ENCODE data around the gene CARNS1. TPM values are rescaled to one million over a fixed set of nuclear protein-coding genes. Genes with fewer than 3 reads are reported as not detected.
"Not testable (repeated sequence)": the region's sequence is repeated elsewhere in the genome, so short reads cannot be mapped to it uniquely, and the experiment has no call there.

The CARNS1 gene
- total RNA-seq, 1 experiment from 2014 or later, result 0.08 TPM

DNA sequence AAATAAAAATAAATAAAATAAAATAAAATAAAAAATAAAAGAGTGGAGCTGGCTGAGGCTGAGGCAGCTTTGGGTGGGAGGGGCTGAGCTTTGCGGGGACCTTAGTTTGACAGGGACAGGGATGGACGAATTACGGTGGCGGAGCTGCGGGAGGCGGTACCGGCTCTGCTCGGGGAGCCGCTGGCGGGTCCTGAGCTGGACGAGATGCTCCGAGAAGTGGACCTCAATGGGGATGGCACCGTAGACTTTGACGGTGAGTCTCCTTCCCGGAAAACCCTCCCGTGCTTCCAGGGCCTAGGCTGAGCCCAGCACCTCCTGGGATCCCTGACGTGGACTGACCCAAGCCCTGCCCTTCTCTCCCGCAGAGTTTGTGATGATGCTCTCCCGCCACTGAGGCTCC is 42.8 kb downstream of the CARNS1 start:
- no peak overlapping the region for H3K27ac ChIP-seq
- no peaks in the 10 kb centered on the region for H3K4me1 ChIP-seq
- DNase-seq, result no peak
- H3K9me3 ChIP-seq (replicated peaks), result no peaks in the 10 kb centered on the region
- H3K4me3 ChIP-seq, result no peak overlapping the region
- H3K36me3 ChIP-seq, result no peaks in the 10 kb centered on the region
- no peaks in the 10 kb centered on the region for H3K27me3 ChIP-seq

DNA sequence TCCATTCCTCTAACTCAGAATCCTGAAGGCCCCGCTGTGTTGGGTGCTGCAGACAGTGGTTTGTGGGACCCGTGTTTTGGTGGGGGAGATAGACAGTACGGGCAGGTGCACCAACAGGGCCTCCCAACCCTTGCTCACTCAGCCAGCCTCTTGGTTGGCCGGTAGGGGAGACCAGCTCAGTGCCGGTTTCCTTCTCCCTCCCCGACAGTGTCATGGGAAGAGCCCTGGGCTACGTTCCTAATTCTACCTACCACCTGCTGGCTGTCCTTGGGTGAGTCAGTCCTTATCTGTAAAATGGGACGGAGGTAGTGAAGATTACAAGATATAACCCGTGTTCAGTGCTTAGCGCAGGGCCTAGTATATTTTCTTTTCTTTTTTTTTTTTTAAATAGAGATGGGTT is 47.7 kb downstream of the CARNS1 start:
- Histone ChIP-seq H3K9me3 (replicated peaks) (no peaks in the 10 kb centered on the region), H3K27ac (no peak overlapping the region), H3K4me1 (no peaks in the 10 kb centered on the region), H3K4me3 (no peak overlapping the region), H3K36me3 (no peaks in the 10 kb centered on the region), H3K27me3 (no peaks in the 10 kb centered on the region)
- DNase-seq, result no peak

DNA sequence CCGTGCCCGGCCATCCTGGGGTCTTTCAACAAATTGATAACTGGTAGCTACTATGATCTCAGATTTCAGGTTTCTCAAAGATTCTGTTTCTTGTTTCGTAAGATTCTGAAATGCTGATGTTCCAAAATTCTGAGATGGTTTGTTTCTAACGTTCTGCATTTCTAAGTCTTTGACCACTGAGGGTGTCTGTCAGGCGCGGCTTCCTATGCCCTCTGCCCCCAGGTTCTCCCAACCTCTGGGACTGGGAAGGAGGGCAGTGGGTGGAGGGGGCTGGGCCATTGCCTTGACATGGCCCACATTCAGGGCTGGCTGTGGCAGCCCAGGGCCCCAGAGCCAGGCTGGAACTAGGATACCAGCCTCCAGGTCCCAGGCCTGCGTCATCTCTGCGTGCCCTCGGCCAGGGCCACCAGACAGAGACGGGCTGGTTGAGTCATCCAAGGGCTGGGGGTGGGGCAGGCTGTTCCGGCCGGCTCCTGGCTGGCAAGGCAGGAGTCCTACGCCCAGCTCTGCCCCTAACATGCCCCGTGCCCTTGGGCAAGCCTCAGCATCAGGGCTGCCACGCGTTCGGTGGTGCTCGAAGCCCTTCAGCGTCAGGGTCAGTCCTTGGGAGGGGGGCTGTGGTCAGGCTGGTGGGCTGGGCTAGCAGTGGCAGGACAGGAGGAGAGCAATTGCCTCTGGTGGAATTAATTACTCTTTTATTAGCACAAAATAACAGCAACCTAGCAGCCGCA is 48.4 kb downstream of the CARNS1 start:
- no peaks in the 10 kb centered on the region for H3K36me3 ChIP-seq
- H3K27me3 ChIP-seq, result no peaks in the 10 kb centered on the region
- H3K4me1 ChIP-seq, result no peaks in the 10 kb centered on the region
- no peak for DNase-seq
- no peaks in the 10 kb centered on the region for H3K9me3 ChIP-seq (replicated peaks)
- no peak overlapping the region for H3K4me3 ChIP-seq
- H3K27ac ChIP-seq, result no peak overlapping the region

DNA sequence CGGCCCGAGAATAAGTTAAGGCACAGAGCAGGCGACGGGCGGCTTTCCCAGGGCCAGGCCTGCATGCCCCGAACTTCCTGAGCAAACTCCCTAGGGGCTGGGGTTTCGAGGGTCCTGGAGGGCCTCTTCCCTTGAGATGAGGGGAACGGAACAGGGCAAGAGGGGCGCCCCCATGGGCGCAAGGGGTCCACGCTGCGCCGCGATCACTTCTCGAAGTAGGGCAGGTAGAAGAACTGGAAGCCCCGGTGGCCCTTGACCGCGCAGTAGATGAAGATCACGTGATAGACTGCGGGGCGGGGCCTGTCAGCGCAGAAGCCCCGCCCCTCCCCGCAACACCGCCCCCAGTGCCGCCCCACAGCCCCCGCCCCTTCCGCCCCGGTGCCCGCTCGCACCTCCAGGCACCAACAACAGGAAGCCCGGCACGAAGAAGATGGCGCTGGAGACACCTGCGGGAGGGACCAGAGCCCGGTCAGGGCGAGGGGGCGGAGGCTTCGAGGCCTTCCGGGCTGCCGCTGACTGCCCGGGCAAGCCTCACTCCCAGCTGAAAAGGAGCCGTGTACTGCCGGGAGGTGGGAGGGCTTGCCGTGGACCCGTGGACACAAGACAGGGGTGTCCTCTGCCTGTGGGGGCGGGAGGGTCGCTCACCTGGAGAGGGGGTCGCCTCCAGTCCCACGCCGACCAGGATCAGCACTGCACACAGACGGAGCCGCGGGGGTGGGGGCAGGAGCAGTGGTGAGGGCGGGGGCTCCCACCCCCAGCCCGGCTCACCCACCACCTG is 49.1 kb downstream of the CARNS1 start:
- Histone ChIP-seq H3K27ac (no peak overlapping the region), H3K4me3 (no peak overlapping the region), H3K36me3 (no peaks in the 10 kb centered on the region), H3K4me1 (no peaks in the 10 kb centered on the region), H3K9me3 (replicated peaks) (no peaks in the 10 kb centered on the region), H3K27me3 (no peaks in the 10 kb centered on the region)
- DNase-seq, result no peak

DNA sequence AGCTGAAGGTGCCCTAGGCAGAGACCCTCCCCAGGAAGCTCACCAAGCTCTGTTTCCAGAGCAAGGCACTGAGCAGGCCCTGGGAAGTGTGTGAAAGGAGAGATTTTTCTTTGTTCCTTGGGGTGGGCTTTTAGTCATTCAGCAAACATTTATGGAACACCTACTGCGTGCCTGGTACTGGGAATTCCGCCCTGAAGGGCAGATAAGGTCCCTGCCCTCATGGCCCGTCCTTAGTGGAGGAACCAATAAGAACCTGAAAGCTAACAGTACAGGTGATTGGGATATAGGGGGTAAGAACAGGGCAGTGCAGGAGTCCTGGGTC is 49.7 kb downstream of the CARNS1 start:
- Histone ChIP-seq H3K27ac (no peak overlapping the region), H3K9me3 (replicated peaks) (no peaks in the 10 kb centered on the region), H3K36me3 (no peaks in the 10 kb centered on the region), H3K4me3 (no peak overlapping the region), H3K4me1 (no peaks in the 10 kb centered on the region), H3K27me3 (no peaks in the 10 kb centered on the region)
- no peak for DNase-seq

GRCh38 chr11:67465530-67465929 is 50.1 kb downstream of the CARNS1 start:
- H3K27me3 ChIP-seq; H3K9me3 ChIP-seq (replicated peaks); H3K4me1 ChIP-seq; DNase-seq; H3K27ac ChIP-seq; H3K4me3 ChIP-seq; H3K36me3 ChIP-seq: not testable (repeated sequence)

GRCh38 chr11:67466367-67466766 is 50.9 kb downstream of the CARNS1 start:
- Histone ChIP-seq H3K36me3 (no peaks in the 10 kb centered on the region), H3K27me3 (no peaks in the 10 kb centered on the region), H3K9me3 (replicated peaks) (no peaks in the 10 kb centered on the region), H3K27ac (no peak overlapping the region), H3K4me3 (no peak overlapping the region), H3K4me1 (no peaks in the 10 kb centered on the region)
- no peak for DNase-seq

- Histone ChIP-seq H3K27ac (no peak overlapping the region), H3K36me3 (no peaks in the 10 kb centered on the region), H3K27me3 (no peaks in the 10 kb centered on the region), H3K4me3 (no peak overlapping the region), H3K9me3 (replicated peaks) (no peaks in the 10 kb centered on the region), H3K4me1 (no peaks in the 10 kb centered on the region)
- DNase-seq, result no peak
Observed at GRCh38 chr11:67466962-67467771, 51.7 kb downstream of the CARNS1 start.

DNA sequence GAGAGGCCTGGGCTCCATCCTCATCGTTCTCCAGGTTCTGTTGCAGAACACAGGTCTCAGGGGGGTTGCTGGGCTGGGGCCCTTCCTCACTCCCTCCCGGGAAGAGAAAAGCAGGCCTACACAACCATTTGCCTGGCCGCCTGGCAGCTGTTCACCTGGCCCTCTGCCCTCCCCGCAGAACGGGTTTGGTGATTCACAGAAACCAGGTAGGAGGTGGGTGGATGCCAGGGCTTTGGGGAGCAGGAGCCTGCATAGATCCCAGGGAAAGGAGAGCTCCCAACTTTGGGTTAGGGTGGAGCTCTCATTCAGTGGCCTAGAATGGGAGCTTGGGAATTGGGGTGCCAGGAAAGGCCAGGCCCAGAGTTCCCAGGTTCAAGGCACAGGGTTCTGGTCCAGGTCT is 52.6 kb downstream of the CARNS1 start:
- DNase-seq, result no peak
- Histone ChIP-seq H3K27me3 (no peaks in the 10 kb centered on the region), H3K27ac (no peak overlapping the region; the same call in 1 of the 2 replicates), H3K9me3 (replicated peaks) (no peaks in the 10 kb centered on the region), H3K36me3 (no peaks in the 10 kb centered on the region), H3K4me1 (no peaks in the 10 kb centered on the region), H3K4me3 (peak overlapping the region; percentile 90)

DNA sequence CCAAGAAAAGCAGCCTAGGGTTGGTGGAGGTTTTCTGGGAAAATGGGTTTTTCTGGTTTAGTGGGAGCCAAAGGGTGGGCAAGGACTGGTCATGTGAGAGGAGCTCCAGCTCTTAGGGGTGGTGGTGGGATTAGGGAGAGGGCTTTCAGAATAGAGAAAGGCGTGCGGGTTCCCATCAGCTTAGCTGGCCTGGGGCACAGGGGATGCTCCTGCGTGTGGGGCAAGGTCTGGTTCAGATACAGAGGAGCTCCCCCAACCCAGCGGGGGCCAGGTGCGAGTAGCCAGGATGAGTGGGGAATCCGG is 52.9 kb downstream of the CARNS1 start:
- peak; percentile 26 for DNase-seq

DNA sequence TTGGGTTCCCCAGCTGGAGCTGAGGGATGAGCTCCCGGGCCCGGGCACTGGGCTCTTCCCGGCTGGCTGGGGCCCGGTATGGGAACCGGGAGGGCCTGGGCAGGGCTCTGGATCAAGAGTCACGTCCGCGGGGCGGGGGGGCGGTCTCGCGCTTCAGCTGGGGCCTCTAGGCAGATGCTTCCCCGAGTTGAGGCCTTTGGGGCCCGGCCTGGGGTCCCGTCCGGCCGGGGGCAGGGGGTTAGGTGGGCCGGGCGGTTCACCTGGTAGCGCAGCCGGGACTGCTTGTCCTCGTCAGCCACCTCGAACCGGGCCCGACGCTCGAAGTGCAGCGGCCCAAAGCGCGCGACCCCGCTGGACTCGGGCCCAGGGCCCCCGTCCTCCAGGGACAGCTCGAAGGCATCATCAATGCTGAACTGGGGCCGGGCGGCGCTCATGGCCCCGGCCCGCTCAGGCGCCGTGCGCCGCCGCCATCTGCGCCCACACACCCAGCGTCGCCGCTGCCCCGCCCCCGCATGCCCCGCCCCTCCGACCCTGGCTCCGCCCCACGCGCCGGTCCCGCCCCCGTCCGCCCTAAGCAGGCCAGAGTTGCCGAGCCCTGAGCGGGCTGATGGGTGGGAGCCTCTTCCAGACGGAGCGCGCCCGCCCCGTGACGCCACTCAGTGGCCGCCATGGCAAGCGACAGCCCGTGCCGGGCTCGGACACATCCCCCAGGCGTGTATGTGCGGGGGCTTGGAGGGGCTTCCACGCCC is 53.5 kb downstream of the CARNS1 start, which contains the start of gene TMEM134:
Gene TMEM134, minus strand, starts transcription at position 493 of the 749 bp plus-strand sequence. Its CDS starts 59 bp downstream, at position 434.
- Histone ChIP-seq H3K27ac (peak within 1 kb of the TSS; percentile 39; the same call in 1 of the 2 replicates), H3K4me3 (peak within 1 kb of the TSS; percentile 90), H3K9me3 (replicated peaks) (no peaks in the 10 kb centered on the region), H3K27me3 (no peaks in the 10 kb centered on the region), H3K4me1 (no peaks in the 10 kb centered on the region), H3K36me3 (no peaks in the 10 kb centered on the region)
- peak; percentile 90 to 92 for DNase-seq

More for the DNA sequence above, 52.9 kb downstream of the CARNS1 start:
- no peaks in the 10 kb centered on the region for H3K9me3 ChIP-seq (replicated peaks)
- H3K27ac ChIP-seq, result peak overlapping the region; percentile 39; the same call in 1 of the 2 replicates
- no peaks in the 10 kb centered on the region for H3K4me1 ChIP-seq
- peak overlapping the region; percentile 90 for H3K4me3 ChIP-seq
- no peaks in the 10 kb centered on the region for H3K36me3 ChIP-seq
- H3K27me3 ChIP-seq, result no peaks in the 10 kb centered on the region

DNA sequence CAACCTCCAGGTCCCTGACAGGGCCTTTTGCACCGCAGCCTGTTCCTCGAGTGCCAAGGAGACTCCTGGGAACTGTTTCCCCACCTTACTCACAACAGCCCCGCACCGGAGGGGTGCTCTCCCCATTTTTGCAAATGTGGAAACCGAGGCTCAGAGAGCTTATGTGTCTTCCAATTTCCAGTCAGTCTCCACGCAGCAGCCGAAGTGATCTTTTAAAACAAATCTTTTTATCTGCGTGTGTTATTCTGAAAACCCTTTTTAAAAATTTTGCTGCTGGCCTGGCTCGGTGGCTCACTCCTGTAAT is 54.0 kb downstream of the CARNS1 start:
- H3K36me3 ChIP-seq, result no peaks in the 10 kb centered on the region
- no peak for DNase-seq
- H3K9me3 ChIP-seq (replicated peaks), result no peaks in the 10 kb centered on the region

DNA sequence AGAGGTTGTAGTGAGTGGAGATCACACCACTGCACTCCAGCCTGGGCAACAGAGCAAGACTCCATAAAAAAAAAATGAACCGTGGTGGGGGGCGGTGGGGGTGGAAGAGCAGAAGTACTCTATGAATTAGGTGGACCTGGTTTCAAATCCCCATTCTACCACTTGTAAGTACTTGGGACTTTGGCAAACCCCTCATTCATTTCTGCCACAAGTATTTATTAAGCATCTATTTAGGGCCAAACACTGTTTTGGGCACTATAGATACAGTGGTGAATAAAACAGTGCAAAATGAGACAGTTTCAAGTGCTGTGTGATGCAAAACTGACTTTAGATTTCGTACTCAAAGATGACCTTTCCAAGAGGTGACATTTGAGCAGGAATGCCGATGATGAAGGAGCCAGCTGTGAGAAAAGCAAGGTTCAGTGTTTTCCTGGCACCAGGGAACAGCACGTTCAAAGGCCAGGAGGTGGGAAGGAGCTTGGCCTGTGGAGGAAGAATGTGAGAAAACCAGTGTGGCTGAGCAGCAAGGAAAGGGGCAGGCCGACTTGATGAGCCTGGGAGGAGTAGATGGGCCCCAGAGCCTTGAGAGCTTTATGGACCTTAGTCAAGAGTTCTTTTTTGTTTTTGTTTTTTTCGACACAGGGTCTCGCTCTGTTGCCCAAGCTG is 55.0 kb downstream of the CARNS1 start:
- H3K4me3 ChIP-seq, result no peak overlapping the region
- no peaks in the 10 kb centered on the region for H3K36me3 ChIP-seq
- DNase-seq, result no peak
- no peaks in the 10 kb centered on the region for H3K27me3 ChIP-seq
- H3K9me3 ChIP-seq (replicated peaks), result no peaks in the 10 kb centered on the region
- H3K4me1 ChIP-seq, result no peaks in the 10 kb centered on the region
- H3K27ac ChIP-seq, result no peak overlapping the region

More for the DNA sequence above, 54.0 kb downstream of the CARNS1 start:
- Histone ChIP-seq H3K4me1 (no peaks in the 10 kb centered on the region), H3K4me3 (peak overlapping the region; percentile 90), H3K27me3 (no peaks in the 10 kb centered on the region), H3K27ac (no peak overlapping the region; the same call in 1 of the 2 replicates)

DNA sequence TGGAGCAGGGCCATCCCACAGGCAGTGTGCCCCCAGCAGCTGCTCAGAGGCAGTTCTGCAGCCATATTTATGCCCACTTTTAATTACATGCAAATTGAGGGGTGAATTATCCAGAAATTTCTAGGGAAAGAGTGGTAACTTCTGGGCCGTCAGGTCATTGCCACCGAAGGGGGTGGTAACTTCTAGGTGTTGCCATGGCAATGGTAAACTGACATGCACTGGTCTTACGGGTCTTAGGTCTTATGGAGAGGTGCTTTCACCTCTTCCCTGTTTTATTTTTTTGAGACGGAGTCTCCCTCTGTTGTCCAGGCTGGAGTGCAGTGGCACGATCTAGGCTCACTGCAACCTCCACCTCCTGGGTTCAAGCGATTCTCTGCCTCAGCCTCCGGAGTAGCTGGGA is 57.4 kb downstream of the CARNS1 start:
- Histone ChIP-seq H3K4me3 (no peak overlapping the region), H3K9me3 (replicated peaks) (no peaks in the 10 kb centered on the region), H3K27ac (no peak overlapping the region), H3K36me3 (no peaks in the 10 kb centered on the region), H3K27me3 (no peaks in the 10 kb centered on the region), H3K4me1 (no peaks in the 10 kb centered on the region)
- no peak for DNase-seq

Data from SJCRH30 (cell line).